GM19463 (cell line): Measurements from ENCODE around the gene ZBTB20.
A peak's percentile ranks its signal among the peaks of the same experiment; 100 is the strongest.

Experiments used
- ATAC-seq: cut with Tn5 transposase; IDR thresholded peaks from one replicate; pipeline ENCODE4 v1.9.1; 2021; ENCODE audit warnings: mild to moderate bottlenecking, moderate library complexity; ENCODE audit not compliant: unreplicated experiment

The ZBTB20 gene

GRCh38 chr3:114452256-114452655, 694.8 kb downstream of the ZBTB20 start:
- ATAC-seq, result no peak

GRCh38 chr3:114451561-114452018, 695.5 kb downstream of the ZBTB20 start:
- ATAC-seq, result no peak

GRCh38 chr3:114451051-114451451, 696.0 kb downstream of the ZBTB20 start:
- peak; percentile 27 for ATAC-seq

DNA sequence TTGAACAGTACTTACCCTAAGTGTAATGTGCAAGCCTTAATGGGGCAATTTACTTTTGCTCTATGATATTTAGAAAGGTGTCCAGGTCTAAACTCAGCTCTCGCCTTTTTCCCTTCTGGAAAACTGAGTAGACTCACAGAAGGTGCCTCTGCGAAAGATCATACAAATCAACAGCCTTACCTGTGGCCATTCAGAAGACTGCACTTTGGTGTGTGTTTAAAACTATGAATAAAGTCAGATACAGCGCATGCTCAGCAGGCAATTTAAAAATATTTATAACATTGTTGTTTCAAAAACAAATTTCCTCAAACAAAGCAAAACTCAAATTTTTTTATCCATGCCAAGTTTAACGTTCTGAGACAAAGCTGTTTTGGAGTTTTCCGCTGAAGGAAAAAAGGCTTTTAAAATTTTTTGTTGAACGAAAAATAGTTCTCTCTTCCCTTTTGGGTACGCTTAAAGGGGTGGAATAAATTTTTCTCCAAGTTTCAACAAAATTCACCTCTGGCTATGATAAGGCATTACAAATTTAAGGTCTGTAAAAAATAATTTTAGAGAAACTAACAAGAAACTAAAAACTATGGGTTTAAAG, 697.0 kb downstream of the ZBTB20 start:
- ATAC-seq, result no peak

DNA sequence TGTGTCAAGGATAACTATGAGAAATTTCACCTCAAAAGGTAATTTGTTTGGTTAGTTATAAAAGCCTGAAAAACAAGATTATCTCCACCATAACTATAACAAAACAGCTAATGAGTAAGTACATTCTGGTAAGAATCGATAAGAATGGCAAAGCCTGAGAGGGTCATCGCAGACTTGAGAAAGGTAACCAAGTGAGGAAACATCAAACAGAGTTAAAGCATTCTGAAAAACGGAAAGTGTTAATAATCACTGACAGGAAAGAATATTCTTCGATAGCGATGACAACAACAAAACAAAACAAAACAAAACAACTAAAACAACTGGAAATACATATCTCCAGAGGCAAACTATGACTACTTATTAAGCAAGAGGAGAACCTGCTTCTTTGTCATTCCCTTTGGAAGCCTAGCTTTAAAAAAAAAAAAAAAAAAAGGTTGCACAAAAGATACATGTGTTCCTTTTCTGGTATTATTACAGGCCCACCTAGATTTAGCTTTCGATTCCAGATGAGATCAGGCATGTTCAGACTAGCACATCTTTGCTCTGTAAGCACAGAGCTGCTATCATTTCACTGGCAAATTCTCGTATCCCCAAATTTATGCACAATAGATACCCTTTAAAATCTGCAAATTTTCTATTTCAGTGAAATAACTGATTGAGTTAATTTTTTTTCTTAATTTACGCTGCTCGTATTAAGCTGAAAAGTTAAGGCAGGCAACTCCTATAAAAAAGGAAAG, 697.6 kb downstream of the ZBTB20 start:
- ATAC-seq, result peak; percentile 31

- ATAC-seq, result no peak
Observed at GRCh38 chr3:114447950-114448479, 699.1 kb downstream of the ZBTB20 start.

GRCh38 chr3:114447545-114447944, 699.5 kb downstream of the ZBTB20 start:
- ATAC-seq, result peak; percentile 42

- no peak for ATAC-seq
Observed at GRCh38 chr3:114446600-114446999, 700.5 kb downstream of the ZBTB20 start.

- ATAC-seq, result no peak
Observed at GRCh38 chr3:114445233-114445632, 701.9 kb downstream of the ZBTB20 start.

- no peak for ATAC-seq
Observed at GRCh38 chr3:114444216-114444615, 702.9 kb downstream of the ZBTB20 start.

- no peak for ATAC-seq
Observed at GRCh38 chr3:114442246-114442645, 704.8 kb downstream of the ZBTB20 start.

DNA sequence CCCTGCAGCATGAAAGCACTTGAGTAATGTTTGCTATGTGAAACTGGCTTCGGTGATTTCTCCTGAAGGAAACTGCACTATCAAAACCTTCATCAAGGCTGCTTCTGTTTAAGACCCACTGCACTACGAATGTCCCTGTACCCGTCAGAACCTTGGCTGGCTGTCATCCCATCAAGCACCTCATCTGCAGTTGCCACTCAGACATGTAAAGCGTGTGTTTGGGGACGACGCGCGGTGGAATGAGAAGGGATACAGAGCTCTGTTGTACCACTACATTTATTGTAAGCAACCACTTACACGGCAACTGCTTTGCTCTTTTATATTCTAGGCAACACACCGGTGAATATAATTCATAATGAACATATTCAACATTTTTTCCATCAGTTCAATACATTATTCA, 705.7 kb downstream of the ZBTB20 start:
- ATAC-seq, result no peak

- no peak for ATAC-seq
Observed at GRCh38 chr3:114440700-114441099, 706.4 kb downstream of the ZBTB20 start.

DNA sequence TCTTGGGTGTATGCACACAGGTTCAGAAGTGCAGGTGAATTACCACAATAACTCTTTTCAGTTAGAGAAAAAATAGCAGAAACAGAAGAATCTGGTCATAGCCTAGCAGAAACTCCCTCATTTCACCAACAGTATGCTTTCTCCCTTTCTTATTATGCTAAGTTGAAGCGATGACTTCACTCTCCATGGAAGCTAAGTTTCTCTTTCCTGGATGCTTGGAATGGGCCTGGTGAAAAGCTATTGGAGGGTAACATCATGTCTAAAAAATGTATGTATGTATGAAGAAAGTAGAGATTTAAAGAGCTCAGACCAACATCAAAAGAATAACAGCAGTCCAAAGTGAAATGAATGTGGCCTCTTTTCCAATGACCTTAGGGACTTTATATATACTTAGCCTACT, 707.8 kb downstream of the ZBTB20 start:
- no peak for ATAC-seq

DNA sequence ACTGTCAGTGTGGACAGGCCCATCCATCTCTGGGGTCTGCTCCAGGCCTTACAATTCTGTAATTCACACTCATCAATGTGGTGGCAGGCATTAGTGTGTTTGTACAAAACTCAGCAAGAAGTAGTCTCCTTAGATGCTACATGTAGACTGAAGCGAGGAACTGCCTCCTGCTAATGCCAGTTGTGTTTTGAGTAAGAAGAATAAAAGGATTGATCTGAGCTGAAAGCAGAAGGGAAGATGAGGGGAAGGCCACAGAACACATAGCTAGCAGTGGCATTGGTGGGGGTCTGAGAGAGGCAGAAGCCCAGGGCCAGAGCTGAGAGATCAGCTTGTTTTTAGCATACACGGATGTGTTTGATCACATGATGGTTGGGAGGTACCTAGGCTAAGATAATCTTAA, 709.2 kb downstream of the ZBTB20 start:
- ATAC-seq, result no peak

DNA sequence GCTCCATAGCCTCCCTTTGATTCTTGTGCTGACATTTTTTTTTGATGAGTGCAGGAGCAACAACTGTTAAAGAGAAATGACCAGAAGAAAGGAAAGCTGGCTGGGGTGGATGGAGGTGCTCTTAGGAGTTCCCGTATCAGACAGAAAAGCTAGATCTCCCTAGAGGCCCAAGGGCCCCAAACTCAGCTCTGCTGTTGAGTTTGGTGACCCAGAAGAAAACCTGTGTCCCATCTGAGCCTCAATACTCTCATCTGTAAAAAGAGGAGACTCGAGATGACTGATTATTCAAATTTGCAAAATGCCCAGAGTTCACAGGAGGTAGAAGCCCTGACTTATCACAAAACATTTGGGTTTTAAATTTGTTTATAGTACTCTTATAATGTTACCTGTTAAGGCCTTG, 710.9 kb downstream of the ZBTB20 start:
- ATAC-seq, result no peak

- no peak for ATAC-seq
Observed at GRCh38 chr3:114435386-114436115, 711.5 kb downstream of the ZBTB20 start.

DNA sequence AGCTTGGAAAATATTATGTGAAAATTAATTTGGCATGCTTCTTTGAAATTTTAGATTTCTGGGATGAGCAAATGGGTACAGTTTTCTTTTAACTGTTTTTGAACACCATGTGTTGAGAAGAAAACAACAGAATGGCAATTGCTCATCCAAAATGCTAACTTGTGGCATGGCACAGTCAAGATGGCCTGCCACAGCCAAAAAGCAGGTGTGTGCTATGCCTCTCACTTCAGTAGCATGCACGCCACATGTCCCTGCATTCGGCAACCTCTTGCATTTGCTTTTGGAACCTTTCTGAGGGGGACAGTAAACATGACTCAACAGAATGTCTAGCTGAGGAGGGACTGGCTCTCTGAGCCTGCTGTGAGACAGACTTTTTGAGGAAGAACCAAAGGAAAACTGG, 714.8 kb downstream of the ZBTB20 start:
- ATAC-seq, result no peak

DNA sequence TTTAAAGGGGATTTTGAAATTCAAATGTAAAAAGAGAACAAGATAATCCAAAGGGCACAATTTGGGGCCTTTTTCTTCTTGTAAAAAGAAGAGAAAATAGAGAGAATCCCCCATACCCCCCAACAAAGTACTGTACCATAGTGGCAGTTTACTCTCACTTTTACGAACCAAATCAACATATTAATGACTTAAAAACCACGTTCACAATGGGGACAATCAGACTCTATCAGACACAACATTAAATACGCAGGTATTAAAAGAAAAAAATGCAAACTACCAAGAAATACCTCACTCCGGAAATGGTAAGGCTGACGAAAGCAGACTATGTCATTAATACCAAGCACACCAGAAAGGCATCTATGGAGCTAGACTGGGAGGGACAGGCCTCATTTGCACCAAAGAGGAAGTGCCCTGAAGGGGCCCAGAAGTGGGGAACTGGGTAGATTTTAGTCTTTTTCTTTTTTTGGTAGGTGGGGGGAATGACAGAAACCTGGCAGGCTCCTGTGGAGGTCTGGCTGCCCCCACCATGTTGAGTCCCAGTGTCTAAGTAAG, 719.0 kb downstream of the ZBTB20 start:
- ATAC-seq, result peak; percentile 94

GRCh38 chr3:114427285-114428043, 719.6 kb downstream of the ZBTB20 start:
- peak; percentile 31 for ATAC-seq

- no peak for ATAC-seq
Observed at GRCh38 chr3:114424337-114424736, 722.8 kb downstream of the ZBTB20 start.
